HG03457 (cell line): ENCODE data around the gene SGCD.

Source experiments
- ATAC-seq: cut with Tn5 transposase; IDR thresholded peaks from one replicate; pipeline ENCODE4 v1.9.1; 2021; ENCODE audit warnings: moderate number of reproducible peaks; ENCODE audit not compliant: unreplicated experiment

Gene SGCD

GRCh38 chr5:156498226-156498980 lies 171.4 kb downstream of the SGCD start:
- no peak for ATAC-seq

- no peak for ATAC-seq
Measured at GRCh38 chr5:156500755-156501154, 173.8 kb downstream of the SGCD start.

- ATAC-seq, result no peak
Measured at GRCh38 chr5:156505101-156505500, 178.1 kb downstream of the SGCD start.

- no peak for ATAC-seq
Measured at GRCh38 chr5:156513123-156513815, 186.3 kb downstream of the SGCD start.

GRCh38 chr5:156515121-156515520 lies 188.2 kb downstream of the SGCD start:
- no peak for ATAC-seq

- no peak for ATAC-seq
Measured at GRCh38 chr5:156515803-156516360, 188.9 kb downstream of the SGCD start.

- no peak for ATAC-seq
Measured at GRCh38 chr5:156522651-156523529, 195.9 kb downstream of the SGCD start.

GRCh38 chr5:156523607-156524006 lies 196.6 kb downstream of the SGCD start:
- no peak for ATAC-seq

- ATAC-seq, result no peak
Measured at GRCh38 chr5:156526081-156526925, 199.3 kb downstream of the SGCD start.

- ATAC-seq, result no peak
Measured at GRCh38 chr5:156527611-156528010, 200.6 kb downstream of the SGCD start.

- ATAC-seq, result no peak
Measured at GRCh38 chr5:156528673-156529072, 201.7 kb downstream of the SGCD start.

- no peak for ATAC-seq
Measured at GRCh38 chr5:156529892-156530291, 202.9 kb downstream of the SGCD start.

GRCh38 chr5:156531199-156531598 lies 204.2 kb downstream of the SGCD start:
- no peak for ATAC-seq

GRCh38 chr5:156532921-156533320 lies 206.0 kb downstream of the SGCD start:
- ATAC-seq, result no peak

- no peak for ATAC-seq
Measured at GRCh38 chr5:156534085-156534484, 207.1 kb downstream of the SGCD start.

- no peak for ATAC-seq
Measured at GRCh38 chr5:156534906-156535485, 208.0 kb downstream of the SGCD start.

- no peak for ATAC-seq
Measured at GRCh38 chr5:156540491-156540890, 213.5 kb downstream of the SGCD start.

- ATAC-seq, result no peak
Measured at GRCh38 chr5:156541582-156541981, 214.6 kb downstream of the SGCD start.

- no peak for ATAC-seq
Measured at GRCh38 chr5:156543348-156544145, 216.6 kb downstream of the SGCD start.
